H7 (cell line): ENCODE measurements around the gene ACTN4. TPM values are rescaled to one million over a fixed set of nuclear protein-coding genes. Genes with fewer than 3 reads are reported as not detected.
A peak's percentile ranks its signal among the peaks of the same experiment; 100 is the strongest.

Source experiments
- DNase-seq: peaks from one replicate; pipeline ENCODE4 v3.0.0; 2012
- H3K27me3 ChIP-seq: 2 replicates; pipeline ENCODE4 v1.6.0; 2011; ENCODE audit warnings: mild to moderate bottlenecking, low read length; ENCODE audit not compliant: control insufficient read depth, insufficient read depth
- H3K36me3 ChIP-seq: replicated peaks from 2 replicates; pipeline ENCODE4 v1.5.1; 2011; ENCODE audit warnings: low read length; ENCODE audit not compliant: control insufficient read depth, insufficient read depth
- H3K4me3 ChIP-seq: 2 replicates; pipeline ENCODE4 v1.5.1; 2011; ENCODE audit warnings: low read depth, mild to moderate bottlenecking, control low read depth, low read length, moderate library complexity; ENCODE audit not compliant: insufficient read depth
- total RNA-seq: library from RNA; depleted of rRNA; stranded (reverse); fragments of >200 nt; shearing (Covaris generic); gene quantifications from 2 replicates; pipeline ENCODE4 v1.2.3, GENCODE V29; 2014

ACTN4 gene
- total RNA-seq, 1 experiment from 2014 or later, result 226 TPM

DNA sequence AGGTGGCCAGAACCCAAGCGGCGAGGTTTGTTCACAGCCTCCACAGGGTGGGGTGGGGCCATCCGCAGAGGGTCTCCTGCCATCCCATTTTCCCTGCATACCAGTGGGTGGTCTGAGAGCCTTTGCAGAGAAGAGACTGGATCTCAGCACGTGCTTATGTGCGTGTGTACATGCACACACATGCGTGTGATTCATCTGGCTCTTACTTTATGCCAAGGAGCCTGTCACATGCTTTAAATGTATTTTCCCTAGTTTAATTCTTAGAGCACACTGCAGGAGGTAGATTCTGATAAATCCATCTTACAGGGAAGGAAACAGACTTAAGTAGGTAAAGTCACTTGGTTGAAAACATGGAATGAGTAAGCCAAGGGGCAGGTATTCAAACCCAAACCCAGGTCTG, 49.7 kb downstream of the ACTN4 start:
- Histone ChIP-seq H3K27me3 (no peaks in the 10 kb centered on the region), H3K4me3 (no peak overlapping the region), H3K36me3 (peaks cover 20% of the 10 kb centered on the region)
- DNase-seq, result peak; percentile 45

DNA sequence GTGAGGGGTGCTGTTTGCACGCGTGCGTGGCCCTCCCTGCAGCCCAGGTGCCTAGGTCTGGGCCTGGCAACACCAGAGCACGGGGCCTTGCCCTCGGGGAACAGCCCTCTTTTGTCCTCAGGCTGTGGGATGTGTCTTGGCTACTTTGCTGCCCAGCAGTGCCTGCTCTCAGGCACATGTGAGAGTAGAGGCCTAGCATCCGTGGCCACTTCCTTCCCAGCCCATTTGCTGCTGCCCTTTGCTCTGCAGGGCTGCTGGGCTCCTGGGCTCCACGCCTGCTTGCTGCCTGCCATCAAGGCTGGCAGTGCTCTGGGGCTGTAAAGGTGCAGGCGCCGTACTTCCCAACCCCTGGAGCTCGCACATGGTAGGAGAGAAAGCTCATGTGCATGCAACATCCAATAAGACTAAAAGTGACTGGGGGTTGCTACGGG, 50.2 kb downstream of the ACTN4 start:
- peak; percentile 55 for DNase-seq
- no peaks in the 10 kb centered on the region for H3K27me3 ChIP-seq
- H3K36me3 ChIP-seq, result peaks cover 24% of the 10 kb centered on the region
- no peak overlapping the region for H3K4me3 ChIP-seq

DNA sequence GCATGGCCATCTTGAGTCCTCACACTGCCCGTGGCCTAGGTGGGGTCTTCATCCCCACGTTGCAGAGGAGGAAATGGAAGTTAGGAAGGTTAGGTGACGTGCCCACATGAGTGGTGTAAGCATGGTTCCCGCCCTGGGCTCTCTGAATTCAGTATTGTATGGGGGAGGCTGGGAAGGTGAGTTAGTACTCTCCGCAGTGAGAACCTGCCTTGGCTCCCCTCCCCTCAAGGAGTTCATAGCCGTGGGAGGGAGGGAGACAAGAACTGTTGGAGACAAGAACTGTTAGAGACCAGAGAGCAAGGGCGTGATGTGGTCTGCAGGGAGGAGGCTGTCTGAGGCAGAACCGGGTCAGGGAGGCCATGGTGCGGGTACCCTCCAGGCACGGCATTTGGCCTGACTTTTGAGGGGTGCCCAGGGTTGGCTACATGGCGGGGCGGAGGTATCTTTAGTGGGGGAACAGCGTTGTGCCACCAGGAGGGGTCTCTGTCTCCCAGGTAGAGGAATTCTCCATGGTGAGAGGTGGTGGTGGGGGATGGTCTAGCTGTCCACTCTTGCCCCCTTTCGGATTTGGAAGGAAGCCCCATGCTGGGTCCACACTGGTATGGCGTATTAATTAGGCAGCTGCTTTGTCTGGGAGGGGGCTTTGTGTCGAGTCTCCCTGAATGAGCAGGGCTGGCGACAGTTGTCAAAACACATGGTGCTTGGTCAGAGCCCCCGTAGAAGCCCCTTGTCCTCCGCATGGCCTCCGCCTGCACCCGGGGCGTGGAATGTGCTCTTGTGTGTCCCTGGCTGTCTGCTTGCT, 51.0 kb downstream of the ACTN4 start:
- Histone ChIP-seq H3K36me3 (peaks cover 26% of the 10 kb centered on the region), H3K4me3 (no peak overlapping the region), H3K27me3 (no peaks in the 10 kb centered on the region)
- peak; percentile 70 for DNase-seq

DNA sequence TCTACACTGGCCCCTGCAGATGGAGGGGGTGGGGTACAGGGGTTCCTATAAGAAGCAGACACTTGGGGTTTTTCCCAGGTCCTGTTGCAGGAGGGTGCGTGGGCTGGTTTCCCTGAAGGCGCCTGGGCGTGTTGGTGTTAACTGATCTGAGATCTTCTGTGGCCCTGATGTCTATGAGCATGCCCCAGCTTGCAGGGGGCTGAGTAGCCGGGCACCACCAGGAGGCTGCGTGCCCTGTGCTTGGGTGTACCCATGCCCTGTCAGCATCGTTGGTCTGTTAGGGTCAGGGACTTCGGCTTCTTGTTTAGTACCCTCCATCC, 51.5 kb downstream of the ACTN4 start:
- peaks cover 30% of the 10 kb centered on the region for H3K36me3 ChIP-seq
- DNase-seq, result peak; percentile 33
- no peak overlapping the region for H3K4me3 ChIP-seq

DNA sequence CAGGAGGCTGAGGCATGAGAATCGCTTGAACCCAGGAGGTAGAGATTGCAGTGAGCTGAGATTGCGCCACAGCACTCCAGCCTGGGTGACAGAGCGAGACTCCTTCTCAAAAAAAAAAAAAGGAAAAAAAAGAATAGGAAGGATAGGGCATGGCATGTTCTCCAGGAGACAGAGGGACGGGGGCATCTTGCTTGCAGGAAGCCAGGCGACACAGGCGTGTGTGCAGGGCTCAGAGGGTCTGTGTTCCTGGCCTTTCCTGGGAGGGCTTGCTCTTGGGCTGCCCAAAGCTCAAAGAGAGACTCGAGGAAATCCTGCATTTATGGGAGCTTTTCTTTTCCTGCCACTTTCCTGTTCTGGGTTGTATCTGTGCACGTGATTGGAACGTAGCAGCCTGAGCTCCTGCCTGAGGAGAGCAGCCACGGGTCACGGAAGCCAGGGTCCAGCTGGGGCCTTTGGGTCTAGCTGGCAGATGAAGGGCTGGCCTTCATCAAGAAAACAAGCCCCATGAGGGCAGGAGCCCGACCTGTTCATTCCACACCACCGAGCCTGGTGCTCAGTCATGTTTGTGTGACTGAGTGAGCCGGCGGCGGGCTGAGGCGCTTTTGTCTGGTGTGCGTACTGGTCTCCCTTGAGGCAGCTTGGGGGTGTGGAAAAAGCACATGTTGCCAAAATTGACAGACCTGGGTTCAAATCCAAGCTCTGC, 52.3 kb downstream of the ACTN4 start:
- Histone ChIP-seq H3K4me3 (no peak overlapping the region), H3K27me3 (no peaks in the 10 kb centered on the region), H3K36me3 (peaks cover 38% of the 10 kb centered on the region)
- DNase-seq, result peak; percentile 24

More for the DNA sequence above, 51.5 kb downstream of the ACTN4 start:
- no peaks in the 10 kb centered on the region for H3K27me3 ChIP-seq

DNA sequence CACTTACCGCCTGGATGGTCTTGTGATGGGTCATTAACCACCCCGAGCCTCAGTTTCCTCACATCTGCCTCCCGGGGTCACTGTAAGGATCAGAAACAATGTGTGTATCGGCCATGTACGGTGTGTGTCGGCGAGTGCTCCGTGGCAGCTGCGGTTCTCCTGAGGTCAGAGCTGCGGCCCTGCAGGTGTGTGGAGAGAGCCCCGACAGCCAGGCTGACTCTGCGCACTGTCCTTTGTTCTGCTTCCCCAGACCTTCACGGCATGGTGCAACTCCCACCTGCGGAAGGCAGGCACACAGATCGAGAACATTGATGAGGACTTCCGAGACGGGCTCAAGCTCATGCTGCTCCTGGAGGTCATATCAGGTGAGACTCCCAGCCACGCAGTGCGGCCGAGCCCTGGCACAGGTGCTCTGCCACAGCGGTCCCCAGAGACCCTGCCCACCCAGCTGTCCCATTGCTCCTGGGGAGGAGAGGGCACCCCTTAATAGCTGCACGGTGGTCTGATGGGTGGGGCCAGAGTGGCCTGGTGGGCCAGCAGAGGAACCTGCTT, 53.0 kb downstream of the ACTN4 start:
- Histone ChIP-seq H3K27me3 (no peaks in the 10 kb centered on the region), H3K36me3 (peaks cover 44% of the 10 kb centered on the region), H3K4me3 (no peak overlapping the region)
- peak; percentile 34 for DNase-seq

DNA sequence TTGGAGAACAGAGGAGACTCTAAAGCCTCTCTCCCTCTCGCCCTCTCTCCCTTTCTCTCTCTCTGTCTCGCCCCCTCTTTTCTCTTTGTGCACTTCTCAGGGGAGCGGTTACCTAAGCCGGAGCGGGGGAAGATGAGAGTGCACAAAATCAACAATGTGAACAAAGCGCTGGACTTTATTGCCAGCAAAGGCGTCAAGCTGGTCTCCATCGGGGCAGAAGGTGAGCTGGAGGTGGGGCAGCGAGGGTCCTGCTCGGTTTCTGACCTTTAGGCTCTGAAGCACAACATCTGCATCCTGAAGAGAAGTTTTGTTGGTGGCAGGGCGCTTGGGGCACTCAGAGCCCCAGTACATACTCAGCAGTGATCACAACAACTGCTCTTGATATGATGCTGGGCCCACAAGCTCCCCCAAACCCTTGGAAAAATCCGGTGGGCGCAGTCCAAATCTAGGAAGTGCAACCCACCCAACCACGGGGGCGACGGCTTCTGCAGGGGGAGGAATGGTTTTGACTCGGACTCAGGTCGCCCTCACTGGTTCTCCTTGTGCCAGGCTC, 53.5 kb downstream of the ACTN4 start:
- no peaks in the 10 kb centered on the region for H3K27me3 ChIP-seq
- peaks cover 50% of the 10 kb centered on the region for H3K36me3 ChIP-seq
- DNase-seq, result peak; percentile 17

DNA sequence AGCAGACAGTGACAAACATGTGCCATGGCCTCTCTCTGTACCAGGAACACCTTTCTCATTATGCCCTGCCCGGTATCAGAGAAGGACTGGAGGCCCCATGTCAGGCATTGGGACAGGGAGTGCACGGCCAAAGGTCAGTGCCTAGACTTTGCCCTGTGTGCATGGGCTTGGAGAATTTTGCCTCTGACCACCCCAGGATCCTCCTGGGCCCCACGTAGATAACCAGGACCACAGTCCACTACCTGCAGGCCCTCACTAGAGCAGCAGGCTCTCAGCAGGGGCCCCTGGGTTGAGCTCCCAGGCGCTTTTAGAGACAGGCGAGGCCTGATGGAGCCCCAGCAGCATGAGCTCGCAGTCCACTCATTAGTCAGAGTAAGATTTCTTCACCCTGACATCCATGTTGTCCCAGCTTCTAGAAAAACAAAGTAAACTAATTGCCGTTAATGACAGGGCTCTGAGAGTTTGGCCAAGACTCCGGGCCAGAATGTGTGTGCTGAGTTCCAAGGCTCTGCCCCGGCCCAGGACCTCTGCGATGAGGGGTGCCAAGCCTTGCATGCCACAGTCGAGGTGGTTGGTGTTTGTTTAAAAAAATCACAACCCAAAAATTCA, 54.1 kb downstream of the ACTN4 start:
- DNase-seq, result no peak
- Histone ChIP-seq H3K4me3 (no peak overlapping the region), H3K27me3 (no peaks in the 10 kb centered on the region), H3K36me3 (peaks cover 56% of the 10 kb centered on the region)

More for the DNA sequence above, 53.5 kb downstream of the ACTN4 start:
- H3K4me3 ChIP-seq, result no peak overlapping the region

DNA sequence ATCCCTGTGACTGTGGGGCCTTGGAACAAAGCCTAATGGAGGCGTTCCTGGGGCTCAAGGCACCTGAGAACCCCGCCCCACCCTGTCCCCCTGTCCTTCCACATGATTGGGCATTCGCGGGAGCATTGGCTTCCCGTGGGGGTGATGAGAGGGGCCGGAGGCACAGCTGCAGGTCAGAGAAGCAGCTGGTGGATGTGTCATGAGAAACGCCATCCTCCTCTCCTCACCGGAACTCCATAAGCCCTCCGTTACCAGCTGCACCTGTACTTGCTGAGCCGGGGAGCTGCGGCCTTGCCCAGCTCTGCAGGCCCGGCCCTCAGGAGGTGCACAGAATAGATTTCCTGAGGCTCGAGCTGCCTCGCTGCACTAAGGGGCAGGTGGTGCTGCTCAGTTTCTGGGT, 54.8 kb downstream of the ACTN4 start:
- peak; percentile 34 for DNase-seq
- no peaks in the 10 kb centered on the region for H3K27me3 ChIP-seq
- H3K36me3 ChIP-seq, result peaks cover 61% of the 10 kb centered on the region
- no peak overlapping the region for H3K4me3 ChIP-seq

DNA sequence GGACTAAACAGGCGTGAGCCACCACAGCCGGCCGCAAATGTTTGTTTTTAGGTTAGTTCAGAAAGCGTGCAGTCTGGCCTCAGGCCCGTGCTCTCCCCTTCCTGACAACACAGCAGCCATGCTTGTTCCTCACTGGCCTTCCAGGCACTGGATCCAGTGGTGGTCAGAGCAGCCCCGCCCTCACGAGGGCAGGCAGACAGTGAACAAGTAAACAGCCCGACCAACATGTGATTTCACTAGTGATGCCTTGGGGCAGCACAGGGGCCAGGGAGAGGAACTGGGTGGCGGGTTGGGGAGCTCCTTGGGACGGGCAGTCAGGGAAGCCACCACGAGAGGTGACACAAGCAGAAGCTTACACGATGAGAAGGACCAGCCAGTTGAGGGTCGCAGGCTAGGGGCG, 56.1 kb downstream of the ACTN4 start:
- peaks cover 73% of the 10 kb centered on the region for H3K36me3 ChIP-seq
- no peak for DNase-seq
- H3K4me3 ChIP-seq, result no peak overlapping the region
- H3K27me3 ChIP-seq, result no peaks in the 10 kb centered on the region

DNA sequence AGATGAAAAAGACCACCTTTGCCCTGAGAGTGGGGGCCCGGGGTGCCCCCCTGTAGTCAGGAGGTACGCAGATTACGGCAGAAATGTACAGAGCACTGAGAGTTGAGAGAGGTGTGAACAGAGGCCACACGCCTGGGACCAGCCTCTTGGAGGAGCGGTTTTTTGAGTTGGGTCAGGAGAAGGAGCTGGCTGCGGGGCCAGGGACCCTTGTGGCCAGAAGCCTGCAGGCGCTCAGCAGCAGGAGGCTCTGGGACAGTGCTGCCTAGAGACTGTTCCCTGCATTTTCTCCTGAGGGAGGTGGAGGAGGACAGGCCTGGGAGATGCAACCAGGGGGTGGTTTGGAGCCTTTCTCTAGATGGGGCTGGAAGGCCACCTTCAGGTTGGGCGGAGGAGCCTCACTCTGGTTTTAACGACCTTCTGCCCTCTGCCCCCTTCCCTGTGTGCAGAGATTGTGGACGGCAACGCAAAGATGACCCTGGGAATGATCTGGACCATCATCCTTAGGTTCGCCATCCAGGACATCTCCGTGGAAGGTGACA, 57.1 kb downstream of the ACTN4 start:
- Histone ChIP-seq H3K4me3 (no peak overlapping the region), H3K27me3 (no peaks in the 10 kb centered on the region), H3K36me3 (peaks cover 83% of the 10 kb centered on the region)
- no peak for DNase-seq

DNA sequence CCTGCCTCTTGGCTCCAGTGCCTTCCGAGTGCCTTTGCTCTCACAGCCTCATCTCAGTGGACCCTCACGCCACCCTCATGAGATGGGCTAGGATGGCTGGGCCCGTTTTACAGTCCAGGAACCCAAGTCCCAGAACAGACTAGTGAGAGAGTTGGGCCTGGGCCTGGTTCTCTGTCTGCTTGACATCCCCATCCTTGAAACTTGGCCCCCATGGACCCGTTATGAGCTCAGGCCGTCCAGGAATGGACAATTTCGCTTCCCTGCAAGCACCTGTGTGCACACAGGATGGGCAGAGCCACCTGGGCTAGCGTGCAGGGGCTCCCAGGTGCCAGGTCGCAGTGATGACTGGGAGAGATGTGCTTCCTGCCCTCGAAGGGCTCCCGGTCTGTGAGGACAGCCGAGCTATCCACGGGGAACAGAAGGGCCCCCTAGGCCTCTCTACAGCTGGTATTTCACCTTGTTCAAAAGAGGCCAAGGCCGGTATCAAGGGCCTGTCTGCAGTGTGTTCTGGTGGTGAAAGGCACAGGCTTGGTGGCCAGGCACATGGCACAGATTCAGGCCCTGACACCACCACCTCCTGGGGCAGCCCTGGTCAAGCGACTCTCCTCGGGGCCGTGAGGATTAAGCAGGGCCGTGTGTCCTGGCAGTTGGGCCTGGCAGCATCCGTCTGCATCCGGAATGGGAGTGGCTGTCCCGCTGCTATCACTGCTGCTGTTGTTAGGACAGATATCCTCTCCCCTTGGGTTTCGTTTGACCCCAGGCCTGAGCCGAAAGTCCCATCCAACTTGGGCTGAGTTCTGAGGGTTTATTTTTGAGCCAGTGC, 58.0 kb downstream of the ACTN4 start:
- Histone ChIP-seq H3K36me3 (peaks cover 89% of the 10 kb centered on the region), H3K27me3 (no peaks in the 10 kb centered on the region), H3K4me3 (no peak overlapping the region)
- DNase-seq, result no peak

DNA sequence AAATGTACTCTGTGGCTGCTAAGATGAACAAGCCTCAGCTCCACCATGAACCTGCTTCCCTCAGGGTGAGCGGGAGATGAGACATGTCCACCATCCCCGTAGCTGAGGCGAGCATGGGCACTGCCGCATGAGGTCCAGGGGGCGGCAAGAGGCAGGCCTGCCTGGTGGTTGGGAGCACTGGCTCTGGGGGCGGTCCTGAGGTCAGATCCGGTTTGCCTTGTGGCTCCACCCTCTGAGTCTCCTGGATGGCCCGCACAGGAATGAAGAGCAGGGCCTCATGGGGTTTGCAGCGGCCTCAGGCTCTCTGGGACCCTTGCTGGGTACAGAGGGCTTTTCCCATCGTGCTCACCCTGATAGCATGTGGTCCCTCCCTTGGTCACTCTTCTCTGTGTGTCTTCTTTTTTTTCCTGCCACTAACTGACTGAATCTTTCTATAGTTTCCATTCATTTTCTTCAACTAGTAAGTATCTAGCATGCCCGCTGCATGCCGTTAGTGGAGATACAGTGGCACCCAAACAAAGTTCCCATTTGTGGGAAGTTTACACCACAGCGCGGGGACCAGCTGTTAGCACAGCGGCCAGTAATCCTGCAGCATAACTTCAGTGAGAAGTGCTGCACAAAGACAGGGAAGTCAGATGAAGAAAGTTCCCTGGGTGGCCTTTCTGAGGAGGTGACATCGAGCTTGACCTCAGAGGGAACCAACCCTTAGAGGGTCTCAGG, 59.5 kb downstream of the ACTN4 start:
- DNase-seq, result peak; percentile 79
- no peak overlapping the region for H3K4me3 ChIP-seq
- H3K27me3 ChIP-seq, result no peaks in the 10 kb centered on the region
- H3K36me3 ChIP-seq, result peaks cover 87% of the 10 kb centered on the region
